Lower leg skin (tissue), 3 donors: ENCODE data around the gene SHBG.

Experiments
- CTCF ChIP-seq, 3 donors: fragments of 450-650 bp; IDR thresholded peaks; one replicate each; pipeline ENCODE4 v1.5.1; 2016; ENCODE audit warnings: antibody characterized with exemption in 3 of 3, mild to moderate bottlenecking in 3 of 3, moderate library complexity in 2 of 3
- POLR2A ChIP-seq, 2 donors: fragments of 450-650 bp; IDR thresholded peaks; one replicate each; pipeline ENCODE4 v1.6.1; 2016 to 2017; ENCODE audit warnings: antibody characterized with exemption in 2 of 2, mild to moderate bottlenecking in 1 of 2, moderate library complexity in 1 of 2

- no peak for TF ChIP-seq CTCF (IDR thresholded peaks at IDR 0.05)
- TF ChIP-seq POLR2A (IDR thresholded peaks at IDR 0.05): no peak
Measured at GRCh38 chr17:7633093-7633492, 3.2 kb downstream of the SHBG start.
